K562 (cell line): ENCODE data around the gene OTUD5. TPM values are rescaled to one million over a fixed set of nuclear protein-coding genes. Genes with fewer than 3 reads are reported as not detected.

ENCODE experiments used
- ATAC-seq: fragments of 200-7000 bp; cut with Tn5 transposase; 3 replicates; pipeline ENCODE4 v1.9.1; 2020; ENCODE audit warnings: moderate library complexity
- BruUV-seq: library from RNA; stranded (reverse); fragments of 400-500 nt; replicated peaks from 2 replicates; lab custom pipeline; 2021; lab: Mats Ljungman, UMichigan
- CTCF ChIA-PET: fragments of 300-600 bp; formaldehyde crosslinking; extraction: SDS; loops from one replicate; lab custom pipeline; 2021; ENCODE audit warnings: low intra/inter-chr PET ratio; lab: Yijun Ruan, JAX
- POLR2A ChIA-PET: fragments of 300-600, 350-650 bp; sonication (Branson Sonifier 250); formaldehyde crosslinking; extraction: SDS; loops from one replicate; lab custom pipeline; 2021; ENCODE audit warnings: antibody characterized with exemption, inconsistent platforms; lab: Yijun Ruan, JAX
- DNase-seq, 4 experiments: peaks; one replicate each; pipeline versions ENCODE4 v3.0.0 to v3.0.0-alpha.2; 2011 to 2018; ENCODE audit warnings: low spot score in 3 of 4, mixed read lengths in 3 of 4; ENCODE audit errors: extremely low read depth in 1 of 4
- FAIRE-seq: peaks from 2 replicates; lab custom pipeline; 2011; peaks lifted over from hg19 to GRCh38; lab: Jason Lieb, UNC
- H2AFZ ChIP-seq: 2 replicates; pipeline ENCODE4 v1.6.0; 2011; ENCODE audit warnings: low read depth, low read length, control low read depth, inconsistent platforms
- H3K27ac ChIP-seq: fragments of 200-600 bp; 3 replicates; pipeline ENCODE4 v1.8.0; 2011; ENCODE audit warnings: low read depth, mild to moderate bottlenecking, control low read depth, inconsistent platforms, low read length, moderate library complexity, mixed read lengths; ENCODE audit errors: extremely low read depth
- H3K27me3 ChIP-seq, 2 experiments: fragments of 300-600 bp in 1 of 2; 2 replicates in 1 of 2; 3 replicates in 1 of 2; pipeline versions ENCODE4 v1.6.0 to v1.8.0; 2011; ENCODE audit warnings: inconsistent platforms in 2 of 2, low read length in 2 of 2, mild to moderate bottlenecking in 1 of 2, mixed read lengths in 1 of 2, moderate library complexity in 1 of 2; ENCODE audit not compliant: control insufficient read depth in 2 of 2, insufficient read depth in 2 of 2
- H3K36me3 ChIP-seq: fragments of 300-600 bp; 3 replicates; pipeline ENCODE4 v1.8.0; 2011; ENCODE audit warnings: mild to moderate bottlenecking, low read length, inconsistent platforms; ENCODE audit not compliant: control insufficient read depth, insufficient read depth
- H3K4me1 ChIP-seq, 2 experiments: fragments of 200-600 bp in 1 of 2; replicated peaks in 1 of 2; 2 replicates in 1 of 2; 3 replicates in 1 of 2; pipeline versions ENCODE4 v1.5.1 to v1.8.0; 2011; ENCODE audit warnings: inconsistent platforms in 2 of 2, low read length in 2 of 2, mild to moderate bottlenecking in 1 of 2, mixed read lengths in 1 of 2, moderate library complexity in 1 of 2; ENCODE audit not compliant: control insufficient read depth in 2 of 2, insufficient read depth in 2 of 2
- H3K4me2 ChIP-seq: 2 replicates; pipeline ENCODE4 v1.6.1; 2011; ENCODE audit warnings: low read length, control low read depth, inconsistent platforms, mixed read lengths; ENCODE audit not compliant: insufficient read depth
- H3K4me3 ChIP-seq: fragments of 200-600 bp; sonication (generic), shearing (Covaris generic); 2 replicates; pipeline ENCODE4 v1.5.1; 2016; ENCODE audit warnings: control low read depth, inconsistent platforms
- H3K79me2 ChIP-seq: fragments of 200-600 bp; 3 replicates; pipeline ENCODE4 v1.8.0; 2011; ENCODE audit warnings: low read length, inconsistent platforms; ENCODE audit not compliant: control insufficient read depth, insufficient read depth
- H3K9ac ChIP-seq, 2 experiments: 2 replicates each; pipeline versions ENCODE4 v1.6.0 to v1.6.1; 2011; ENCODE audit warnings: low read depth in 2 of 2, low read length in 2 of 2, control low read depth in 1 of 2, inconsistent platforms in 1 of 2, mild to moderate bottlenecking in 1 of 2, mixed read lengths in 1 of 2; ENCODE audit not compliant: insufficient read depth in 1 of 2
- H3K9me1 ChIP-seq: one replicate; pipeline ENCODE4 v1.6.0; 2011; ENCODE audit warnings: inconsistent platforms, mild to moderate bottlenecking, low read length, moderate library complexity; ENCODE audit not compliant: control insufficient read depth, insufficient read depth
- H3K9me3 ChIP-seq: replicated peaks from 2 replicates; pipeline ENCODE4 v1.5.1; 2011; ENCODE audit warnings: low read depth, low read length, inconsistent platforms; ENCODE audit not compliant: control insufficient read depth, insufficient read depth
- H4K20me1 ChIP-seq: replicated peaks from 2 replicates; pipeline ENCODE4 v1.6.1; 2011; ENCODE audit warnings: low read length, inconsistent platforms, mixed read lengths; ENCODE audit not compliant: control insufficient read depth, insufficient read depth
- ARNT ChIP-seq, 2 experiments: fragments of 450-650 bp; IDR thresholded peaks; 2 replicates each; pipeline ENCODE4 v1.6.1; 2016; ENCODE audit warnings: mild to moderate bottlenecking in 1 of 2
- DMBX1 ChIP-seq: fragments of 250-450 bp; sonication (Bioruptor Pico); IDR thresholded peaks from 2 replicates; pipeline ENCODE4 v1.8.0; 2022; ENCODE audit warnings: inconsistent platforms, mild to moderate bottlenecking, moderate library complexity, borderline replicate concordance
- DPF2 ChIP-seq: fragments of 450-650 bp; IDR thresholded peaks from 2 replicates; pipeline ENCODE4 v1.6.1; 2016
- ELF1 ChIP-seq: fragments of 200-800 bp; sonication (Bioruptor generic); IDR thresholded peaks from 2 replicates; pipeline ENCODE4 v1.6.1; 2016; ENCODE audit warnings: missing genetic modification characterization, missing compliant biosample characterization
- EP300 ChIP-seq: IDR thresholded peaks from 2 replicates; pipeline ENCODE4 v1.6.1; 2012; ENCODE audit warnings: low read length, improper control_type of control experiment
- GATA2 ChIP-seq: sonication (generic); formaldehyde crosslinking; IDR thresholded peaks from 2 replicates; pipeline ENCODE4 v1.4.0; 2020; ENCODE audit warnings: mild to moderate bottlenecking, missing genetic modification reagents
- NCOR1 ChIP-seq: fragments of 450-650 bp; IDR thresholded peaks from 2 replicates; pipeline ENCODE4 v1.6.1; 2016; ENCODE audit warnings: mild to moderate bottlenecking, moderate library complexity
- PML ChIP-seq: IDR thresholded peaks from 2 replicates; pipeline ENCODE4 v1.6.1; 2012; ENCODE audit warnings: low read length, inconsistent platforms
- PTTG1 ChIP-seq: fragments of 450-650 bp; IDR thresholded peaks from 2 replicates; pipeline ENCODE4 v1.6.1; 2016; ENCODE audit warnings: low read depth, mild to moderate bottlenecking, missing genetic modification characterization, missing compliant biosample characterization
- RNF2 ChIP-seq: sonication (generic); IDR thresholded peaks from 2 replicates; pipeline ENCODE4 v1.6.1; 2016
- SIX5 ChIP-seq, 2 experiments: IDR thresholded peaks; 2 replicates each; pipeline ENCODE4 v1.6.1; 2011; ENCODE audit warnings: low read length in 2 of 2, borderline replicate concordance in 1 of 2, low read depth in 1 of 2, mild to moderate bottlenecking in 1 of 2, moderate library complexity in 1 of 2; ENCODE audit not compliant: insufficient read depth in 1 of 2
- SMAD4 ChIP-seq: fragments of 250-450 bp; sonication (Bioruptor Pico); conservative IDR thresholded peaks from 2 replicates; pipeline ENCODE4 v1.8.0; 2021; ENCODE audit warnings: inconsistent platforms, mild to moderate bottlenecking, moderate library complexity
- SOX6 ChIP-seq: fragments of 450-650 bp; IDR thresholded peaks from 2 replicates; pipeline ENCODE4 v1.6.1; 2014; ENCODE audit warnings: mild to moderate bottlenecking
- SRF ChIP-seq, 2 experiments: fragments of 250-450, 450-650 bp in 1 of 2; sonication (Bioruptor Pico) in 1 of 2; sonication (generic) in 1 of 2; formaldehyde crosslinking; IDR thresholded peaks; 2 replicates each; pipeline versions ENCODE4 v1.5.0 to v1.5.1; 2020 to 2022; ENCODE audit warnings: mild to moderate bottlenecking in 1 of 2, missing genetic modification reagents in 1 of 2
- TEAD4 ChIP-seq, 2 experiments: sonication (generic) in 1 of 2; formaldehyde crosslinking in 1 of 2; IDR thresholded peaks; 2 replicates each; pipeline versions ENCODE4 v1.6.1 to v1.8.0; 2012 to 2022; ENCODE audit warnings: borderline replicate concordance in 1 of 2, inconsistent platforms in 1 of 2, low read length in 1 of 2, mild to moderate bottlenecking in 1 of 2, missing genetic modification reagents in 1 of 2
- TFAM ChIP-seq: fragments of 250-450 bp; sonication (Bioruptor Pico); conservative IDR thresholded peaks from 2 replicates; pipeline ENCODE4 v1.5.0; 2021; ENCODE audit warnings: mild to moderate bottlenecking, moderate library complexity
- WGBS: fragments of 100-300 bp; shearing (Covaris generic); methylation state at CpG from one replicate; pipeline ENCODE4 v1.1.6; 2016; ENCODE audit warnings: low coverage, mixed read lengths; ENCODE audit not compliant: insufficient coverage; ENCODE audit errors: missing lambda C conversion rate; 5-methylcytosine and 5-hydroxymethylcytosine counted together
- in situ Hi-C: fragments of 300-500 bp; cut with MboI; formaldehyde crosslinking; loops from 4 replicates; pipeline ENCODE4 v1.15.0; 2018; ENCODE audit warnings: inconsistent platforms, mixed read lengths
- intact Hi-C: fragments of 100-400 bp; cut with micrococcal nuclease; formaldehyde crosslinking; loops from 2 replicates; pipeline ENCODE4 v1.14.2; 2022
- polyA plus RNA-seq, 8 experiments: library from polyadenylated mRNA; depleted of rRNA in 4 of 8; stranded (reverse) in 5 of 8; unstranded in 3 of 8; fragments of >200 nt; fragmentation: Nextera tagmentation in 2 of 8; fragmentation: Illumina TruSeq in 1 of 8; extraction: Ambion mirVana in 2 of 8; extraction: Trizol in 1 of 8; gene quantifications; 2 replicates each; pipeline versions ENCODE4 v1.2.1 to v1.2.3, GENCODE V29; 2011 to 2014; ENCODE audit warnings: inconsistent platforms in 1 of 8, missing spikeins in 1 of 8
- total RNA-seq, 7 experiments: library from RNA; depleted of rRNA in 6 of 7; stranded (reverse); fragments of >200 nt in 6 of 7; fragmentation: Illumina TruSeq in 2 of 7; extraction: Trizol in 2 of 7; gene quantifications; 2 replicates each; pipeline versions ENCODE4 v1.2.1 to v1.2.3, GENCODE V29; 2011 to 2021; ENCODE audit warnings: low replicate concordance in 1 of 7
- TF ChIP-seq, protein P1 (sequence below): sonication (generic); formaldehyde crosslinking; IDR thresholded peaks from 2 replicates; pipeline ENCODE4 v1.8.0; 2022; ENCODE audit warnings: mild to moderate bottlenecking, missing genetic modification reagents, borderline replicate concordance
- TF ChIP-seq, protein P2 (sequence below): IDR thresholded peaks from 2 replicates; pipeline ENCODE4 v1.6.1; 2011; ENCODE audit warnings: borderline replicate concordance, low read depth, mild to moderate bottlenecking, moderate library complexity, low read length; ENCODE audit not compliant: insufficient read depth, poor library complexity, severe bottlenecking

OTUD5 gene
- total and polyA plus RNA-seq, 9 of the 15 experiments (the other 6 are each of a cell fraction or from before 2014, with no cell fraction given), result 3.6 to 102 (median 59.0) TPM

DNA sequence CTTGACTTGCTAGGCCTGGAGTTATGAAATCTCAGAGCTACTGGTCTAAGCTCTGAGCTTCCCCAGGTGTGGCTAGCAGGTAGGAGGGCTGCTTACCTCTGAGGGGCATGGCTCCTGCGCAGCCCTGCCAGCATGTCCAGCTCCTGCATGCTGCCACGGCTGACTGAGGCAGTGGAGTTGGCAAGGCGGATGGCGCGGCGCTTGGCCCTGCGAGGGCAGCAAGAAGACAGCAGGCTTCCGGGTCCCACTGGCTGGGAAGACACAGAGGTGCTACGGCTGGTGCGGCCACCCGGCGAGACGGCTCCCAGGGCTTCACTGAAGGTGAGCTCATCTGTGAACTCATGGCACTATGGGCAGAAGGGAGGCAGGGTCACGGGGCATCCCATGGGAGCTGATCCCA lies 8.6 kb upstream of the OTUD5 start (continued):
- TF ChIP-seq SMAD4 (CRISPR knock-in tag) (no peak), ELF1 (no peak), PTTG1 (no peak), TFAM (no peak), GATA2 (CRISPR knock-in tag) (no peak), DMBX1 (CRISPR knock-in tag) (no peak)
- TF ChIP-seq, protein P1, sequence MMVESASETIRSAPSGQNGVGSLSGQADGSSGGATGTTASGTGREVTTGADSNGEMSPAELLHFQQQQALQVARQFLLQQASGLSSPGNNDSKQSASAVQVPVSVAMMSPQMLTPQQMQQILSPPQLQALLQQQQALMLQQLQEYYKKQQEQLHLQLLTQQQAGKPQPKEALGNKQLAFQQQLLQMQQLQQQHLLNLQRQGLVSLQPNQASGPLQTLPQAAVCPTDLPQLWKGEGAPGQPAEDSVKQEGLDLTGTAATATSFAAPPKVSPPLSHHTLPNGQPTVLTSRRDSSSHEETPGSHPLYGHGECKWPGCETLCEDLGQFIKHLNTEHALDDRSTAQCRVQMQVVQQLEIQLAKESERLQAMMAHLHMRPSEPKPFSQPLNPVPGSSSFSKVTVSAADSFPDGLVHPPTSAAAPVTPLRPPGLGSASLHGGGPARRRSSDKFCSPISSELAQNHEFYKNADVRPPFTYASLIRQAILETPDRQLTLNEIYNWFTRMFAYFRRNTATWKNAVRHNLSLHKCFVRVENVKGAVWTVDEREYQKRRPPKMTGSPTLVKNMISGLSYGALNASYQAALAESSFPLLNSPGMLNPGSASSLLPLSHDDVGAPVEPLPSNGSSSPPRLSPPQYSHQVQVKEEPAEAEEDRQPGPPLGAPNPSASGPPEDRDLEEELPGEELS, result no peak

DNA sequence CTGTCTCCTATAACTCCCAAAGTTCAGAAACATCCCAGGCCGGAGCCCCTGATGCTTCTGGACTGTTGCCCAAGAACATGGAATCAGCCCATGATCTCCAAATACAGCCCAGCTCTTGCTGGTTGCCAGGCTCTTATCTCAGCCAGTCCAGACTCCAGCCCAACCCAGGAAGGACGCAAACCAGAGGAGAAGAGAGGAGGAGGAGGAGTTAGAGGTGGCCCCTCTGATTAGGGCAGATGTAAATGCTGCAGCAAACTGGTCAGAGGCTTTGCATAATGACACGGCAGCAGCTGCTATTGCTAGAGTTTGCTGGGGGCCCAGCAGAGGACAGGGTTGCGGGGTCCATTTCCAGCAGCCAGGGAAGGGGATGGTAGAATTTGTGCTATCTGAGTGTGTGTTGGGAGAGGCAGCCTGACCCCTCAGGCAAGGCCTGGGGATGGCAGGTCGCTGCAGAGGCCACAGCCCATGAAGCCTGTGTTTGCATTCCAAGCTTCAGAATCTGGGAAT lies 4.2 kb upstream of the OTUD5 start:
- WGBS, result 0% methylated on average over 3 of the region's 5 CpGs
- peak overlapping the region; percentile 51 to 86; a peak in 3 of 4 replicates for H3K9ac ChIP-seq
- H3K4me2 ChIP-seq, result peak overlapping the region; percentile 73
- ChIA-PET POLR2A (interaction anchor here (0.5 to 1.4 kb wide), 9 partner anchors 9 to 430 kb away, joined by 3 to 7 read pairs (median 3); partner anchors contain the start of genes TFE3 and WDR45), CTCF (no interaction called here)
- peak; percentile 99 for FAIRE-seq
- peaks cover 40 to 47% of the 10 kb centered on the region in 2 experiments for H3K4me1 ChIP-seq
- peak overlapping the region; percentile 70 for H3K27ac ChIP-seq
- no peak overlapping the region for H3K4me3 ChIP-seq
- H3K9me1 ChIP-seq, result peaks cover 7% of the 10 kb centered on the region
- no peaks in the 10 kb centered on the region; a peak in 1 of 5 replicates for H3K27me3 ChIP-seq
- H4K20me1 ChIP-seq, result no peaks in the 10 kb centered on the region
- DNase-seq, result peak; percentile 69 to 93 (median 80)
- H3K79me2 ChIP-seq, result peaks cover 25% of the 10 kb centered on the region
- no TSS peak for BruUV-seq
- H3K9me3 ChIP-seq, result no peaks in the 10 kb centered on the region
- intact Hi-C loops, result no loop called here
- in situ Hi-C loops, result no loop called here
- peak; percentile 78 for ATAC-seq
- peaks cover 6% of the 10 kb centered on the region; the same call in 1 of the 3 replicates for H3K36me3 ChIP-seq
- peak overlapping the region; percentile 34 for H2AFZ ChIP-seq
- TF ChIP-seq ARNT (IDR thresholded peaks at IDR 0.05), result 0 out of 4 replicates have a peak, but pooled peaks of 1 of the 2 experiments have one; percentile 19
- TF ChIP-seq PML, result peak; percentile 45; the same call in 1 of the 2 replicates
- 0 out of 4 replicates have a peak, but pooled peaks of 1 of the 2 experiments have one; percentile 18 for TF ChIP-seq SRF (CRISPR knock-in tag; IDR thresholded peaks at IDR 0.05)
- 0 out of 2 replicates have a peak, but pooled peaks have one; percentile 55 for TF ChIP-seq RNF2
- peak; percentile 89 for TF ChIP-seq DPF2
- peak; percentile 85 for TF ChIP-seq TEAD4 (IDR thresholded peaks at IDR 0.05; ENCODE audit: low read length)
- no peak for TF ChIP-seq TEAD4 (CRISPR knock-in tag; IDR thresholded peaks at IDR 0.05; ENCODE audit: borderline replicate concordance)
- TF ChIP-seq, protein P2, sequence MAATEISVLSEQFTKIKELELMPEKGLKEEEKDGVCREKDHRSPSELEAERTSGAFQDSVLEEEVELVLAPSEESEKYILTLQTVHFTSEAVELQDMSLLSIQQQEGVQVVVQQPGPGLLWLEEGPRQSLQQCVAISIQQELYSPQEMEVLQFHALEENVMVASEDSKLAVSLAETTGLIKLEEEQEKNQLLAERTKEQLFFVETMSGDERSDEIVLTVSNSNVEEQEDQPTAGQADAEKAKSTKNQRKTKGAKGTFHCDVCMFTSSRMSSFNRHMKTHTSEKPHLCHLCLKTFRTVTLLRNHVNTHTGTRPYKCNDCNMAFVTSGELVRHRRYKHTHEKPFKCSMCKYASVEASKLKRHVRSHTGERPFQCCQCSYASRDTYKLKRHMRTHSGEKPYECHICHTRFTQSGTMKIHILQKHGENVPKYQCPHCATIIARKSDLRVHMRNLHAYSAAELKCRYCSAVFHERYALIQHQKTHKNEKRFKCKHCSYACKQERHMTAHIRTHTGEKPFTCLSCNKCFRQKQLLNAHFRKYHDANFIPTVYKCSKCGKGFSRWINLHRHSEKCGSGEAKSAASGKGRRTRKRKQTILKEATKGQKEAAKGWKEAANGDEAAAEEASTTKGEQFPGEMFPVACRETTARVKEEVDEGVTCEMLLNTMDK, result no peak
- peak; percentile 88 for TF ChIP-seq NCOR1
- peak; percentile 71 for TF ChIP-seq EP300
- TF ChIP-seq SIX5 (IDR thresholded peaks at IDR 0.05; ENCODE audit: borderline replicate concordance in 1 of 2, insufficient read depth in 1 of 2, low read depth in 1 of 2, low read length in 2 of 2), result no peak
- peak; percentile 70; the same call in 1 of the 2 replicates for TF ChIP-seq SOX6
